Parathyroid adenoma (tissue), 2 donors: ENCODE measurements around the gene ARL10.

Experiments
- H2AFZ ChIP-seq: fragments of 300-600 bp; sonication (generic); one replicate; pipeline ENCODE4 v1.7.0; 2017; ENCODE audit warnings: antibody characterized with exemption, mild to moderate bottlenecking
- H3K27ac ChIP-seq: fragments of 300-600 bp; sonication (generic); one replicate; pipeline ENCODE4 v1.7.0; 2017
- H3K27me3 ChIP-seq: fragments of 300-600 bp; sonication (generic); one replicate; pipeline ENCODE4 v1.7.0; 2017; ENCODE audit warnings: low read length; ENCODE audit not compliant: control insufficient read depth, insufficient read depth
- H3K36me3 ChIP-seq: fragments of 300-600 bp; sonication (generic); one replicate; pipeline ENCODE4 v1.7.0; 2017; ENCODE audit warnings: low read length; ENCODE audit not compliant: control insufficient read depth, insufficient read depth
- H3K4me1 ChIP-seq: fragments of 300-600 bp; sonication (generic); one replicate; pipeline ENCODE4 v1.7.0; 2017; ENCODE audit warnings: control low read depth
- H3K4me2 ChIP-seq: fragments of 300-600 bp; sonication (generic); one replicate; pipeline ENCODE4 v1.7.0; 2017; ENCODE audit warnings: low read length
- H3K4me3 ChIP-seq: fragments of 300-600 bp; sonication (generic); one replicate; pipeline ENCODE4 v1.7.0; 2017; ENCODE audit warnings: low read depth, low read length
- H3K79me2 ChIP-seq: fragments of 300-600 bp; sonication (generic); one replicate; pipeline ENCODE4 v1.7.0; 2017; ENCODE audit warnings: control low read depth
- H3K9ac ChIP-seq: fragments of 300-600 bp; sonication (generic); one replicate; pipeline ENCODE4 v1.7.0; 2017; ENCODE audit warnings: mild to moderate bottlenecking
- H3K9me3 ChIP-seq: fragments of 300-600 bp; sonication (generic); one replicate; pipeline ENCODE4 v1.7.0; 2017; ENCODE audit warnings: low read length; ENCODE audit not compliant: control insufficient read depth
- TF ChIP-seq, protein P1 (sequence below): fragments of 300-600 bp; sonication (generic); IDR thresholded peaks from one replicate; pipeline ENCODE4 v1.7.0; 2017; ENCODE audit warnings: antibody characterized with exemption, mild to moderate bottlenecking
- donor health status: primary hyperparathyroidism.

Gene ARL10

DNA sequence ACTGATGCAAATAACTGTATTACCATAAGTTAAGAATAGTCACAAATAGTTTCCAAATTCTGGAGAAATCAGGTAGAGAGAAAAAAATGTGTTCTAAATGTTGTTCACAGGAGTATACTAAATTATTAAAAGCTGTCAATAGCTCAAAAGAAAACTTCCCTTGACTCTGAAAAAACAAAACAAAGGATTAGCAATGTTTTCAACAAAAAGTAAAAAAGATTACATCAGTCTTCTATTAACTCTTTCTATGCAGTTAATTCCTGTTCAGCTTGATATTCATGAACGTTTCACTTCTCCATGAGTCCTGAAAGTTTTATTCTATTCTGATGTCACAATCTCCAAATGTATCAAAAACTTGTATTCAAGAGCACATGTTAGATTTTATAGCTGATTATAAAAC lies 60.5 kb downstream of the ARL10 start:
- TF ChIP-seq, protein P1, sequence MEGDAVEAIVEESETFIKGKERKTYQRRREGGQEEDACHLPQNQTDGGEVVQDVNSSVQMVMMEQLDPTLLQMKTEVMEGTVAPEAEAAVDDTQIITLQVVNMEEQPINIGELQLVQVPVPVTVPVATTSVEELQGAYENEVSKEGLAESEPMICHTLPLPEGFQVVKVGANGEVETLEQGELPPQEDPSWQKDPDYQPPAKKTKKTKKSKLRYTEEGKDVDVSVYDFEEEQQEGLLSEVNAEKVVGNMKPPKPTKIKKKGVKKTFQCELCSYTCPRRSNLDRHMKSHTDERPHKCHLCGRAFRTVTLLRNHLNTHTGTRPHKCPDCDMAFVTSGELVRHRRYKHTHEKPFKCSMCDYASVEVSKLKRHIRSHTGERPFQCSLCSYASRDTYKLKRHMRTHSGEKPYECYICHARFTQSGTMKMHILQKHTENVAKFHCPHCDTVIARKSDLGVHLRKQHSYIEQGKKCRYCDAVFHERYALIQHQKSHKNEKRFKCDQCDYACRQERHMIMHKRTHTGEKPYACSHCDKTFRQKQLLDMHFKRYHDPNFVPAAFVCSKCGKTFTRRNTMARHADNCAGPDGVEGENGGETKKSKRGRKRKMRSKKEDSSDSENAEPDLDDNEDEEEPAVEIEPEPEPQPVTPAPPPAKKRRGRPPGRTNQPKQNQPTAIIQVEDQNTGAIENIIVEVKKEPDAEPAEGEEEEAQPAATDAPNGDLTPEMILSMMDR = no peak
- H3K27me3 ChIP-seq = no peaks in the 10 kb centered on the region
- no peaks in the 10 kb centered on the region for H3K9me3 ChIP-seq
- H3K4me3 ChIP-seq = no peak overlapping the region
- no peak overlapping the region for H2AFZ ChIP-seq
- no peak overlapping the region for H3K9ac ChIP-seq
- no peaks in the 10 kb centered on the region for H3K36me3 ChIP-seq
- H3K27ac ChIP-seq = no peak overlapping the region
- H3K4me1 ChIP-seq = no peaks in the 10 kb centered on the region
- H3K79me2 ChIP-seq = no peaks in the 10 kb centered on the region
- H3K4me2 ChIP-seq = no peak overlapping the region

DNA sequence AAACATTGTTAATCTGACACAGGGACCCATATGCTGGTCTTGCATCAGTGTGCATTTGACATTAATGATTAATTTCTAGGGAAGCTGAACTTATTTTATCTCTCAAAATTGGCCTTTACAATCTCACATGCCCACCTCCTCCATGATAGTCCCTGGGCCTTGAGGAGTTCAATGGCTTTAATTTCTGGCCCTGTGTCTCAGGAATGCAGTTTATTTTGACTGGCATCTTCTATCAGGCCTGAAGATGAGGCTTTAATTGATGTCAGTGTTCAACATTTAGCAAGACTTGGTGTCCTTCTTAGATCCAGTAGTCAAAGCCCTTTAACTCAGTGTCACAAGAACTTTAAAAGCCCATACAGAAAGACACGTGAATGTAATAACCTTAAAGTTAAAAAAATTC lies 61.6 kb downstream of the ARL10 start:
- TF ChIP-seq, protein P1 = no peak
- no peaks in the 10 kb centered on the region for H3K36me3 ChIP-seq
- H3K79me2 ChIP-seq = no peaks in the 10 kb centered on the region
- no peak overlapping the region for H2AFZ ChIP-seq
- H3K9ac ChIP-seq = no peak overlapping the region
- no peaks in the 10 kb centered on the region for H3K9me3 ChIP-seq
- no peaks in the 10 kb centered on the region for H3K27me3 ChIP-seq
- no peaks in the 10 kb centered on the region for H3K4me1 ChIP-seq
- H3K4me3 ChIP-seq = no peak overlapping the region
- no peak overlapping the region for H3K4me2 ChIP-seq
- no peak overlapping the region for H3K27ac ChIP-seq

DNA sequence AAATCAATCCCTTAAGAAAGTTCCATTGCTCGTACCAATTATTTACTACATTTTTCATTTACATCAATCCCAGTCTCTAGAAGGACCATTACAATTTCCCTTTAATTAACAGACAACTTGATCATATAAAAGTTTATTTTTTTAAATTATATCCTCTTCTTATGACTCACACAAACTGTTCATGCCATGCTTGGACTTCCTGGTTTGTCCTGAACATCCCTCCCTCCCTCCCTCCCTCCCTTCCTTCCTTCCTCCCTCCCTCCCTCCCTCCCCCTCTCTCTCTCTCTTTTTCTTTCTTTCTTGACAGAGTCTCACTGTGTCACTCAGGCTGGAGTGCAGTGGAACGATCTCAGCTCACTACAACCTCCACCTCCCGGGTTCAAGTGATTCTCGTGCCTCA lies 62.7 kb downstream of the ARL10 start:
- H3K9ac ChIP-seq = no peak overlapping the region
- no peak overlapping the region for H3K4me2 ChIP-seq
- H3K27ac ChIP-seq = no peak overlapping the region
- H3K4me1 ChIP-seq = no peaks in the 10 kb centered on the region
- no peaks in the 10 kb centered on the region for H3K36me3 ChIP-seq
- H2AFZ ChIP-seq = no peak overlapping the region
- H3K27me3 ChIP-seq = no peaks in the 10 kb centered on the region
- TF ChIP-seq, protein P1 = no peak
- H3K4me3 ChIP-seq = no peak overlapping the region
- no peaks in the 10 kb centered on the region for H3K9me3 ChIP-seq
- H3K79me2 ChIP-seq = no peaks in the 10 kb centered on the region

DNA sequence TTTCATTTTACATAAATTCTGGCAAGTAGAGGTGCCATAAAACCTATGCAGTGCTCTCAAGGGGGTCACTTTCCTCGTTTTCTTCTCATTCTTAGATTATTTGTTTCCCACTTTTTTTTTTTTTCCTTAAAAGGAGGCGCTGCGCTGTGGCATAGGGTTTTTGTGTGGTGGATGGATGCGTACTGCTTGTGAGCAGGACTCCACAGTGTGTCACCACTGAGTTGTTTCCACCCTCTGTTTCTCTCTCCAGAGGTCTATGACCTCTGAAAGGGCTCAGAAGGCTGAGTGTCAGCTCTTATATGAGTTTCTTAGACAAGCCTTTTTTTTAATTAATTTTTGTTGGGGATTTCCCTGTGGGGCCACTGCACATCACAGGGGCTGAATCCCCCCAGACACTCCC lies 64.7 kb downstream of the ARL10 start:
- Histone ChIP-seq H3K9ac (no peak overlapping the region), H3K4me1 (no peaks in the 10 kb centered on the region), H3K27ac (no peak overlapping the region), H3K9me3 (no peaks in the 10 kb centered on the region), H3K4me2 (no peak overlapping the region), H3K36me3 (no peaks in the 10 kb centered on the region), H3K79me2 (no peaks in the 10 kb centered on the region), H3K27me3 (no peaks in the 10 kb centered on the region), H3K4me3 (no peak overlapping the region), H2AFZ (no peak overlapping the region)
- TF ChIP-seq, protein P1 = no peak
